HG03439 (cell line): Measurements from ENCODE around the gene NOS1AP.
A peak's percentile ranks its signal among the peaks of the same experiment; 100 is the strongest.

ENCODE experiments used
- ATAC-seq: cut with Tn5 transposase; IDR thresholded peaks from one replicate; pipeline ENCODE4 v1.9.1; 2021; ENCODE audit warnings: mild to moderate bottlenecking, moderate library complexity; ENCODE audit not compliant: unreplicated experiment

NOS1AP gene

GRCh38 chr1:162240577-162240976 lies 171.1 kb downstream of the NOS1AP start:
- no peak for ATAC-seq

- ATAC-seq: no peak
Measured at GRCh38 chr1:162242804-162243203, 173.3 kb downstream of the NOS1AP start.

GRCh38 chr1:162248854-162249535 lies 179.5 kb downstream of the NOS1AP start:
- ATAC-seq: no peak

GRCh38 chr1:162250004-162250730 lies 180.7 kb downstream of the NOS1AP start:
- no peak for ATAC-seq

GRCh38 chr1:162251102-162251501 lies 181.6 kb downstream of the NOS1AP start:
- ATAC-seq: no peak

- ATAC-seq: no peak
Measured at GRCh38 chr1:162252214-162252613, 182.7 kb downstream of the NOS1AP start.

- ATAC-seq: no peak
Measured at GRCh38 chr1:162253790-162254189, 184.3 kb downstream of the NOS1AP start.

- ATAC-seq: no peak
Measured at GRCh38 chr1:162256287-162256686, 186.8 kb downstream of the NOS1AP start.

- no peak for ATAC-seq
Measured at GRCh38 chr1:162258394-162258793, 188.9 kb downstream of the NOS1AP start.

GRCh38 chr1:162259894-162260455 lies 190.5 kb downstream of the NOS1AP start:
- ATAC-seq: no peak

GRCh38 chr1:162264108-162264507 lies 194.6 kb downstream of the NOS1AP start:
- no peak for ATAC-seq

- ATAC-seq: peak; percentile 84
Measured at GRCh38 chr1:162265983-162266382, 196.5 kb downstream of the NOS1AP start.

GRCh38 chr1:162270016-162270770 lies 200.7 kb downstream of the NOS1AP start:
- no peak for ATAC-seq

- no peak for ATAC-seq
Measured at GRCh38 chr1:162271972-162272371, 202.5 kb downstream of the NOS1AP start.

GRCh38 chr1:162272419-162272818 lies 202.9 kb downstream of the NOS1AP start:
- no peak for ATAC-seq

- ATAC-seq: no peak
Measured at GRCh38 chr1:162275622-162276175, 206.2 kb downstream of the NOS1AP start.

- no peak for ATAC-seq
Measured at GRCh38 chr1:162276493-162276892, 207.0 kb downstream of the NOS1AP start.

- ATAC-seq: no peak
Measured at GRCh38 chr1:162279136-162279498, 209.6 kb downstream of the NOS1AP start.

GRCh38 chr1:162281426-162281825 lies 211.9 kb downstream of the NOS1AP start:
- no peak for ATAC-seq

- no peak for ATAC-seq
Measured at GRCh38 chr1:162283657-162284056, 214.2 kb downstream of the NOS1AP start.
